Activated T-cell treated with anti-CD3 and anti-CD28 coated beads, Interleukin-2, amount 50 U/mL, for 72 hours (primary cell): ENCODE results near the gene MEPE. TPM values are rescaled to one million over a fixed set of nuclear protein-coding genes. Genes with fewer than 3 reads are reported as not detected.

ENCODE experiments used
- ATAC-seq, 2 donors: fragments of 150-1000 bp; cut with Tn5 transposase; replicated peaks in 1 of 2; 2 replicates each; pipeline ENCODE4 v1.10.0; 2021; ENCODE audit warnings: moderate library complexity in 2 of 2, mild to moderate bottlenecking in 1 of 2
- DNase-seq, 2 donors: peaks; one replicate each; pipeline ENCODE4 v3.0.0; 2021 to 2022; ENCODE audit warnings: mixed read lengths in 1 of 2
- H3K27ac Mint-ChIP-seq: one replicate; pipeline ENCODE4 v1.8.0; 2022; ENCODE audit warnings: mild to moderate bottlenecking, moderate library complexity, mixed read lengths
- H3K27me3 Mint-ChIP-seq: one replicate; pipeline ENCODE4 v1.8.0; 2022; ENCODE audit warnings: low read depth, mixed read lengths
- H3K36me3 Mint-ChIP-seq, 2 donors: one replicate each; pipeline ENCODE4 v1.8.0; 2022; ENCODE audit warnings: mixed read lengths in 2 of 2, mild to moderate bottlenecking in 1 of 2; ENCODE audit not compliant: insufficient read depth in 2 of 2
- H3K4me1 Mint-ChIP-seq: one replicate; pipeline ENCODE4 v1.8.0; 2022; ENCODE audit warnings: low read depth, mixed read lengths
- H3K4me3 Mint-ChIP-seq, 2 donors: one replicate each; pipeline ENCODE4 v1.8.0; 2022; ENCODE audit warnings: mild to moderate bottlenecking in 2 of 2, mixed read lengths in 2 of 2, moderate library complexity in 2 of 2
- H3K9me3 Mint-ChIP-seq, 2 donors: one replicate each; pipeline ENCODE4 v1.8.0; 2022; ENCODE audit warnings: mixed read lengths in 2 of 2
- total RNA-seq, 2 donors: library from RNA; stranded (reverse); gene quantifications; one replicate each; pipeline ENCODE4 v1.2.3, GENCODE V29; 2022

Gene MEPE
- total RNA-seq, 2 donors from 2014 or later: not detected

DNA sequence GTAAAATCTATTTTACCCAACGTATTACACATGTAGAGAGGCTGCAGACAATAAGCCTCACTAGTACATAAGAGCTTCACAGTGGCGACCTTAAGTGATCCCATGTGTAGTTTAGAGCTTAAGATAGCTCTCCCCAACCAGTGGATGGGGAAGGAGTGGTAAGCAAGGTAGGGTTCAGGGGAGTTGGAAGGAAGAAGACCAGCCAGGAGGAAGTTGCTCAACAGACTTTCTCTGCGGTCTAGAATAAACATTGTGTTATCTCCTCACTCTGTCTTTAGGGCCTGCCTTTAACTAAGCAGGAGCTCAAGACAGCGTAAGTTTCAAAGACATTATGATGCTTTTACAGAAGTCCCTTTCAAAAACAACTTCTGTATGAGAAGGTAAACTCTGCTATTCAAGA, 16.8 kb downstream of the MEPE start:
- Mint-ChIP-seq H3K4me3 (no peak overlapping the region), H3K36me3 (no peaks in the 10 kb centered on the region), H3K9me3 (no peaks in the 10 kb centered on the region), H3K4me1 (peaks cover 10% of the 10 kb centered on the region), H3K27me3 (peaks cover 6% of the 10 kb centered on the region), H3K27ac (no peak overlapping the region)
- DNase-seq (no peak), ATAC-seq (no peak)

GRCh38 chr4:87851332-87851731, 18.6 kb downstream of the MEPE start:
- DNase-seq: no peak
- H3K4me3 Mint-ChIP-seq: no peak overlapping the region
- no peak for ATAC-seq
- H3K9me3 Mint-ChIP-seq: no peaks in the 10 kb centered on the region
- no peak overlapping the region for H3K27ac Mint-ChIP-seq
- peaks cover 10% of the 10 kb centered on the region for H3K4me1 Mint-ChIP-seq
- peaks cover 13% of the 10 kb centered on the region for H3K27me3 Mint-ChIP-seq
- no peaks in the 10 kb centered on the region for H3K36me3 Mint-ChIP-seq

DNA sequence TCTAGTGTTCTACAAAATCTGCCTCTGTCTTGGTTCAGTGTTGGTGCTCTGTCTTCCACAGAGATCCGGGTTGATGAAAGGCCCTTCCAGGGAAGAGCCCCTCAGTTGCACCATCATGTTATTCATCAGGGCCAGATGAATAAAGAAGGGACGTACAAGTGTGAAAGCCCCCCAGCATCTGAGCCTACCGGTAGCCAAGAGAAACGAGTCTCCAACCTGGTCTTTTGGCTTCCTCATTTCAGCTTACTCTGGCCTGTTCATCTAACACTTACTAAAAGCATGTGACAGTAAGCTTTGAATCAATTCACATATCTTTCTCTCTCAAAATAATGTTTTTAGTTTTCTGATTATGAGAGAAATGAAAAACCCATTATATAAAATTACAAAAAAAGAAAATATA, 19.2 kb downstream of the MEPE start:
- Mint-ChIP-seq H3K27ac (no peak overlapping the region), H3K36me3 (no peaks in the 10 kb centered on the region), H3K27me3 (peaks cover 16% of the 10 kb centered on the region), H3K9me3 (no peaks in the 10 kb centered on the region), H3K4me1 (peaks cover 10% of the 10 kb centered on the region), H3K4me3 (no peak overlapping the region)
- ATAC-seq (no peak), DNase-seq (no peak)

GRCh38 chr4:87853108-87853507, 20.3 kb downstream of the MEPE start:
- ATAC-seq (no peak), DNase-seq (no peak)
- Mint-ChIP-seq H3K27ac (no peak overlapping the region), H3K27me3 (peaks cover 22% of the 10 kb centered on the region), H3K4me1 (peaks cover 10% of the 10 kb centered on the region), H3K9me3 (no peaks in the 10 kb centered on the region), H3K4me3 (no peak overlapping the region), H3K36me3 (no peaks in the 10 kb centered on the region)

GRCh38 chr4:87853891-87854290, 21.1 kb downstream of the MEPE start:
- H3K9me3 Mint-ChIP-seq: no peaks in the 10 kb centered on the region
- H3K36me3 Mint-ChIP-seq: no peaks in the 10 kb centered on the region
- peaks cover 29% of the 10 kb centered on the region for H3K27me3 Mint-ChIP-seq

GRCh38 chr4:87855559-87855958, 22.8 kb downstream of the MEPE start:
- Mint-ChIP-seq H3K4me1 (no peaks in the 10 kb centered on the region), H3K9me3 (no peaks in the 10 kb centered on the region), H3K4me3 (no peak overlapping the region), H3K27ac (no peak overlapping the region), H3K36me3 (no peaks in the 10 kb centered on the region), H3K27me3 (peaks cover 36% of the 10 kb centered on the region)
- DNase-seq (no peak), ATAC-seq (peak in 1 of 2 donors; percentile 15)

More at GRCh38 chr4:87853891-87854290, 21.1 kb downstream of the MEPE start:
- no peak for DNase-seq
- peaks cover 6% of the 10 kb centered on the region for H3K4me1 Mint-ChIP-seq
- no peak for ATAC-seq
- H3K4me3 Mint-ChIP-seq: no peak overlapping the region
- no peak overlapping the region for H3K27ac Mint-ChIP-seq

- H3K36me3 Mint-ChIP-seq: no peaks in the 10 kb centered on the region
- no peaks in the 10 kb centered on the region for H3K4me1 Mint-ChIP-seq
- ATAC-seq (no peak), DNase-seq (no peak)
- H3K27ac Mint-ChIP-seq: no peak overlapping the region
- no peaks in the 10 kb centered on the region for H3K9me3 Mint-ChIP-seq
- H3K4me3 Mint-ChIP-seq: no peak overlapping the region
- H3K27me3 Mint-ChIP-seq: peaks cover 36% of the 10 kb centered on the region
These were observed 24.0 kb downstream of the MEPE start for GRCh38 chr4:87856816-87857215.

DNA sequence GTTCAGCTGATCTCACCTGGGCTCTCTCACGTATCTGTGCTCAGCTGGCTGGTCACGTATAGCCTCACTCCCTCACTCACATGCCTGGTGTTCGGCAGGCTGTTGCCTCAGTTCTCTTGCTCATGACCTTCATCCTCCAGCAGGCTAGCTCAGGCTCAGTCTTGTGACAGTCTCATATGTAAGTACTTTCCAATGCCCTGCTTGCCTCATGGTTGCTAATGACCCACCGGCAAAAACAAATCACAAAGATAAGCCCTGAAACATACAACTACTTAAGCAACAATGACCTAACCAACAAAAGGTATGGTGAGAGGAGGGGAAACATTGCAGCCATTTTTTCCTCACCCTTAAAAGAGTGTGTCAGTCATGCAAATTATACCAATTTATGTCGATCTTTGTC, 25.0 kb downstream of the MEPE start:
- no peaks in the 10 kb centered on the region for H3K4me1 Mint-ChIP-seq
- no peak overlapping the region for H3K27ac Mint-ChIP-seq
- H3K27me3 Mint-ChIP-seq: peaks cover 36% of the 10 kb centered on the region
- ATAC-seq: no peak
- H3K9me3 Mint-ChIP-seq: no peaks in the 10 kb centered on the region
- no peaks in the 10 kb centered on the region for H3K36me3 Mint-ChIP-seq
- no peak for DNase-seq
- H3K4me3 Mint-ChIP-seq: no peak overlapping the region

GRCh38 chr4:87862236-87862635, 29.5 kb downstream of the MEPE start:
- DNase-seq (no peak), ATAC-seq (no peak)
- no peaks in the 10 kb centered on the region for H3K4me1 Mint-ChIP-seq
- H3K4me3 Mint-ChIP-seq: no peak overlapping the region
- no peaks in the 10 kb centered on the region for H3K9me3 Mint-ChIP-seq
- peaks cover 24% of the 10 kb centered on the region for H3K27me3 Mint-ChIP-seq
- no peak overlapping the region for H3K27ac Mint-ChIP-seq
- H3K36me3 Mint-ChIP-seq: no peaks in the 10 kb centered on the region

DNA sequence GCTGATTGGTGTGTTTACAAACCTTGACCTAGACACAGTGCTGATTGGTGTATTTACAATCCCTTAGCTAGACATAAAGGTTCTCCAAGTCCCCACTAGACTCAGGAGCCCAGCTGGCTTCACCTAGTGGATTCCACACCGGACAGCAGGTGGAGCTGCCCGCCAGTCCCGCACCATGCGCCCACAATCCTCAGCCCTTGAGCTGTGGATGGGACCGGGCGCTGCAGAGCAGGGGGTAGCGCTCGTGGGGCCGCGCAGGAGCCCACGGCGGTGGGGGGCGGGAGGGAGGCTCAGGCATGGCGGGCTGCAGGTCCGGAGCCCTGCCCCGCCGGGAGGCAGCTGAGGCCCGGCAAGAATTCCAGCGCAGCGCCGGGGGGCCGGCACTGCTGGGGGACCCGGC, 30.7 kb downstream of the MEPE start:
- Mint-ChIP-seq H3K4me1 (no peaks in the 10 kb centered on the region), H3K9me3 (no peaks in the 10 kb centered on the region), H3K4me3 (no peak overlapping the region), H3K36me3 (no peaks in the 10 kb centered on the region), H3K27me3 (peaks cover 18% of the 10 kb centered on the region), H3K27ac (no peak overlapping the region)
- DNase-seq (no peak), ATAC-seq (no peak)

DNA sequence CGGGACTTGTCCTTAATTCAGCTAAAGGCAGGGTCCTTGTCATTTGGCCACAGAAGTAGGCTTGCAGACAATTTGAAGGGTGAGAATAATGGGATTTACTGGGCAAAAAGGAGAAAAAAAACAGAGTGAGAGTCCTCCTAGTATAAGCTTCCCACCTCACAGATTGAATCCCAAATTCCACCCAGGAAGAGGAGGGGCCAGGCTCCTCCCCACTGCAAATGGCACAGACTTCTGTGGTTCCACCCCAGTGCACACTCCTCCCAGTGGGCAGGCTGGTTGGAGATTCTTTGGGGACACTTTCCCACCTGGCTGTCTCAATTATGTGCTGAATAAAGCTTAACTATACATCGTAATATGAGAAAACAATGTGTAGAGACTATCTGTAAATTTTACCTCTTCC, 31.6 kb downstream of the MEPE start:
- no peak overlapping the region for H3K4me3 Mint-ChIP-seq
- H3K9me3 Mint-ChIP-seq: no peaks in the 10 kb centered on the region
- H3K27ac Mint-ChIP-seq: no peak overlapping the region
- DNase-seq: no peak
- H3K27me3 Mint-ChIP-seq: peaks cover 10% of the 10 kb centered on the region
- ATAC-seq: no peak
- no peaks in the 10 kb centered on the region for H3K36me3 Mint-ChIP-seq
- no peaks in the 10 kb centered on the region for H3K4me1 Mint-ChIP-seq

DNA sequence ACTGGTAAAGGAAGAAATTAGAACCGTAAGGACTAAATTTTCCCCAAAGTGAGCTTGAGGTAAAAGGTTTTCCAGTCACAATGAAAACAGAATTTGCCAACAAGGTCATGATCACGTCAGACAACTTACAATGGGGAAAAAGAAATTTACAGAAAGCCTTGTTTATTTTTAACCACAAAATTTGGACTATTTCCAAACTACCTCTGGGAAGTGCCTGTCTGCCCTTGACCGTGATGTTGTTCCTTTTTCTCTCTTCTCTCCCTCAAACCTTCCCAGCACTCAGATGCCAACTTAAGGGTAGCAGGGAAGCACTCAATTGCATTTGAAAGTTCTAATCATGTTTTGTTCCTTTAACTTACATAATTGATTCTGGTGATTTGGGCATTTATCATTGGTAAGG, 32.5 kb downstream of the MEPE start:
- no peaks in the 10 kb centered on the region for H3K9me3 Mint-ChIP-seq
- ATAC-seq (no peak), DNase-seq (no peak)
- H3K4me1 Mint-ChIP-seq: no peaks in the 10 kb centered on the region
- peaks cover 7% of the 10 kb centered on the region for H3K27me3 Mint-ChIP-seq
- H3K4me3 Mint-ChIP-seq: no peak overlapping the region
- no peaks in the 10 kb centered on the region for H3K36me3 Mint-ChIP-seq
- no peak overlapping the region for H3K27ac Mint-ChIP-seq

- ATAC-seq (no peak), DNase-seq (no peak)
- Mint-ChIP-seq H3K27me3 (peaks cover 7% of the 10 kb centered on the region), H3K4me1 (no peaks in the 10 kb centered on the region), H3K4me3 (no peak overlapping the region), H3K36me3 (no peaks in the 10 kb centered on the region), H3K27ac (no peak overlapping the region), H3K9me3 (no peaks in the 10 kb centered on the region)
These were observed 33.3 kb downstream of the MEPE start for GRCh38 chr4:87865960-87866598.

- H3K9me3 Mint-ChIP-seq: no peaks in the 10 kb centered on the region
- peaks cover 16% of the 10 kb centered on the region for H3K27me3 Mint-ChIP-seq
- ATAC-seq: no peak
- no peaks in the 10 kb centered on the region for H3K4me1 Mint-ChIP-seq
- no peak for DNase-seq
- no peak overlapping the region for H3K4me3 Mint-ChIP-seq
- no peaks in the 10 kb centered on the region for H3K36me3 Mint-ChIP-seq
- no peak overlapping the region for H3K27ac Mint-ChIP-seq
These were observed 35.8 kb downstream of the MEPE start for GRCh38 chr4:87868522-87868921.
